GM10847 (cell line): ENCODE measurements around the gene GINS2.

Experiments used
- POLR2A ChIP-seq: IDR thresholded peaks from 2 replicates; pipeline ENCODE4 v1.6.1; 2011; ENCODE audit not compliant: insufficient read length; ENCODE audit errors: extremely low read depth

Gene GINS2

GRCh38 chr16:85668676-85669424 lies 19.9 kb downstream of the GINS2 start:
- no peak for TF ChIP-seq POLR2A

GRCh38 chr16:85667841-85668413 lies 20.8 kb downstream of the GINS2 start:
- TF ChIP-seq POLR2A, result no peak

GRCh38 chr16:85667261-85667660 lies 21.5 kb downstream of the GINS2 start:
- no peak for TF ChIP-seq POLR2A

GRCh38 chr16:85665929-85666328 lies 22.8 kb downstream of the GINS2 start:
- no peak for TF ChIP-seq POLR2A

GRCh38 chr16:85665373-85665740 lies 23.4 kb downstream of the GINS2 start:
- no peak for TF ChIP-seq POLR2A

- no peak for TF ChIP-seq POLR2A
Observed at GRCh38 chr16:85664580-85665372, 24.0 kb downstream of the GINS2 start.

- TF ChIP-seq POLR2A, result no peak
Observed at GRCh38 chr16:85663891-85664321, 24.8 kb downstream of the GINS2 start.

- no peak for TF ChIP-seq POLR2A
Observed at GRCh38 chr16:85662976-85663830, 25.6 kb downstream of the GINS2 start.

GRCh38 chr16:85662482-85662812 lies 26.3 kb downstream of the GINS2 start:
- TF ChIP-seq POLR2A, result no peak

GRCh38 chr16:85661740-85662481 lies 26.8 kb downstream of the GINS2 start:
- no peak for TF ChIP-seq POLR2A

- TF ChIP-seq POLR2A, result no peak
Observed at GRCh38 chr16:85660843-85661739, 27.7 kb downstream of the GINS2 start.

- TF ChIP-seq POLR2A, result no peak
Observed at GRCh38 chr16:85659805-85660511, 28.8 kb downstream of the GINS2 start.

- TF ChIP-seq POLR2A, result no peak
Observed at GRCh38 chr16:85659336-85659735, 29.4 kb downstream of the GINS2 start.
